ENCODE data around the gene NEMP2.
"Not testable (repeated sequence)": the region's sequence is repeated elsewhere in the genome, so short reads cannot be mapped to it uniquely, and the experiment has no call there.

Gene NEMP2

GRCh38 chr2:190469771-190470170 lies 64.8 kb downstream of the NEMP2 start:
- no peak for TF ChIP-seq CTCF (IDR thresholded peaks at IDR 0.05; ENCODE audit: insufficient read depth, low read depth, low read length, missing control alignments)
- DNase-seq (ENCODE audit: low read depth), result peak; percentile 38
- no peak overlapping the region for H3K4me3 ChIP-seq (ENCODE audit: low read depth, low read length)

GRCh38 chr2:190468814-190469569 lies 65.5 kb downstream of the NEMP2 start:
- peak; percentile 69 for DNase-seq (ENCODE audit: low read depth)
- peak overlapping the region; percentile 39 for H3K4me3 ChIP-seq (ENCODE audit: low read depth, low read length)
- TF ChIP-seq CTCF (IDR thresholded peaks at IDR 0.05; ENCODE audit: insufficient read depth, low read depth, low read length, missing control alignments), result no peak

- not testable (repeated sequence) for DNase-seq (ENCODE audit: low read depth)
- peak overlapping the region; percentile 39 for H3K4me3 ChIP-seq (ENCODE audit: low read depth, low read length)
Observed at GRCh38 chr2:190468354-190468753, 66.2 kb downstream of the NEMP2 start.

GRCh38 chr2:190467575-190468083 lies 66.9 kb downstream of the NEMP2 start:
- DNase-seq (ENCODE audit: low read depth), result peak; percentile 60

GRCh38 chr2:190466819-190467446 lies 67.6 kb downstream of the NEMP2 start:
- no peak overlapping the region for H3K4me3 ChIP-seq (ENCODE audit: low read depth, low read length)
- no peak for TF ChIP-seq CTCF (IDR thresholded peaks at IDR 0.05; ENCODE audit: insufficient read depth, low read depth, low read length, missing control alignments)
- DNase-seq (ENCODE audit: low read depth), result no peak

More at GRCh38 chr2:190467575-190468083, 66.9 kb downstream of the NEMP2 start:
- no peak for TF ChIP-seq CTCF (IDR thresholded peaks at IDR 0.05; ENCODE audit: insufficient read depth, low read depth, low read length, missing control alignments)
- H3K4me3 ChIP-seq (ENCODE audit: low read depth, low read length), result peak overlapping the region; percentile 30

GRCh38 chr2:190465060-190465459 lies 69.5 kb downstream of the NEMP2 start:
- DNase-seq (ENCODE audit: low read depth), result peak; percentile 52
- peak overlapping the region; percentile 29; the same call in 1 of the 2 replicates for H3K4me3 ChIP-seq (ENCODE audit: low read depth, low read length)
- no peak for TF ChIP-seq CTCF (IDR thresholded peaks at IDR 0.05; ENCODE audit: insufficient read depth, low read depth, low read length, missing control alignments)

GRCh38 chr2:190462611-190463010 lies 71.9 kb downstream of the NEMP2 start:
- no peak for DNase-seq (ENCODE audit: low read depth)
- H3K4me3 ChIP-seq (ENCODE audit: low read depth, low read length), result no peak overlapping the region
- TF ChIP-seq CTCF (IDR thresholded peaks at IDR 0.05; ENCODE audit: insufficient read depth, low read depth, low read length, missing control alignments), result no peak

All from GM12865 (cell line).